Liver (tissue), 9 donors: ENCODE results near the gene CBR1. TPM values are rescaled to one million over a fixed set of nuclear protein-coding genes. Genes with fewer than 3 reads are reported as not detected.

ENCODE experiments used
- DNase-seq: peaks from one replicate; pipeline ENCODE4 v3.0.0-alpha.2; 2017; ENCODE audit warnings: low spot score
- H3K27ac ChIP-seq, 2 donors: one replicate each; pipeline ENCODE4 v1.7.0; 2013; ENCODE audit warnings: inconsistent platforms in 2 of 2, low read length in 2 of 2, control low read depth in 1 of 2, low read depth in 1 of 2, mild to moderate bottlenecking in 1 of 2
- H3K27me3 ChIP-seq, 4 donors: one replicate each; pipeline versions ENCODE4 v1.6.1 to v1.7.0; 2013; ENCODE audit warnings: low read length in 3 of 4, inconsistent platforms in 1 of 4, mild to moderate bottlenecking in 1 of 4, moderate library complexity in 1 of 4; ENCODE audit not compliant: control insufficient read depth in 4 of 4, insufficient read depth in 4 of 4
- H3K36me3 ChIP-seq, 4 donors: one replicate each; pipeline versions ENCODE4 v1.6.1 to v1.7.0; 2013; ENCODE audit warnings: low read length in 3 of 4, mild to moderate bottlenecking in 3 of 4, low read depth in 1 of 4, moderate library complexity in 1 of 4; ENCODE audit not compliant: control insufficient read depth in 4 of 4, insufficient read depth in 3 of 4
- H3K4me1 ChIP-seq, 4 donors: one replicate each; pipeline versions ENCODE4 v1.6.1 to v1.7.0; 2013; ENCODE audit warnings: low read length in 3 of 4, mild to moderate bottlenecking in 3 of 4, moderate library complexity in 1 of 4; ENCODE audit not compliant: control insufficient read depth in 4 of 4, insufficient read depth in 4 of 4
- H3K4me3 ChIP-seq, 3 donors: one replicate each; pipeline versions ENCODE4 v1.6.1 to v1.7.0; 2013; ENCODE audit warnings: low read length in 3 of 3, control low read depth in 1 of 3, low read depth in 1 of 3, mild to moderate bottlenecking in 1 of 3
- H3K9ac ChIP-seq, 2 donors: one replicate each; pipeline ENCODE4 v1.7.0; 2013; ENCODE audit warnings: low read length in 2 of 2, mild to moderate bottlenecking in 2 of 2, moderate library complexity in 2 of 2, control low read depth in 1 of 2, low read depth in 1 of 2
- H3K9me3 ChIP-seq, 4 donors: one replicate each; pipeline versions ENCODE4 v1.6.1 to v1.7.0; 2013; ENCODE audit warnings: low read length in 3 of 4; ENCODE audit not compliant: control insufficient read depth in 4 of 4
- EGR1 ChIP-seq, 2 donors: IDR thresholded peaks; 2 replicates each; pipeline ENCODE4 v1.6.1; 2016 to 2018; ENCODE audit warnings: antibody characterized with exemption in 2 of 2, low read depth in 2 of 2
- FOXA1 ChIP-seq: IDR thresholded peaks from 2 replicates; pipeline ENCODE4 v1.6.1; 2016; ENCODE audit warnings: antibody characterized with exemption
- FOXA2 ChIP-seq: IDR thresholded peaks from 2 replicates; pipeline ENCODE4 v1.6.1; 2016; ENCODE audit warnings: antibody characterized with exemption
- GABPA ChIP-seq, 2 donors: IDR thresholded peaks in 1 of 2; conservative IDR thresholded peaks in 1 of 2; 2 replicates each; pipeline ENCODE4 v1.6.1; 2016; ENCODE audit warnings: antibody characterized with exemption in 2 of 2, mild to moderate bottlenecking in 1 of 2, moderate library complexity in 1 of 2
- HNF4A ChIP-seq, 2 donors: conservative IDR thresholded peaks; 2 replicates each; pipeline ENCODE4 v1.6.1; 2016; ENCODE audit warnings: antibody characterized with exemption in 2 of 2, mild to moderate bottlenecking in 2 of 2
- HNF4G ChIP-seq: IDR thresholded peaks from 2 replicates; pipeline ENCODE4 v1.6.1; 2016; ENCODE audit warnings: antibody characterized with exemption
- JUND ChIP-seq, 2 donors: IDR thresholded peaks; 2 replicates each; pipeline ENCODE4 v1.6.1; 2016; ENCODE audit warnings: antibody characterized with exemption in 2 of 2
- NR2F2 ChIP-seq: IDR thresholded peaks from 2 replicates; pipeline ENCODE4 v1.6.1; 2016; ENCODE audit warnings: antibody characterized with exemption
- RAD21 ChIP-seq, 2 donors: IDR thresholded peaks; 2 replicates each; pipeline ENCODE4 v1.6.1; 2016; ENCODE audit warnings: antibody characterized with exemption in 2 of 2, mild to moderate bottlenecking in 2 of 2
- RXRA ChIP-seq, 2 donors: IDR thresholded peaks; 2 replicates each; pipeline ENCODE4 v1.6.1; 2017 to 2018; ENCODE audit warnings: antibody characterized with exemption in 2 of 2, mild to moderate bottlenecking in 1 of 2
- SP1 ChIP-seq: IDR thresholded peaks from 2 replicates; pipeline ENCODE4 v1.6.1; 2018; ENCODE audit warnings: antibody characterized with exemption, mild to moderate bottlenecking
- TAF1 ChIP-seq: conservative IDR thresholded peaks from 2 replicates; pipeline ENCODE4 v1.6.1; 2016; ENCODE audit warnings: antibody characterized with exemption, mild to moderate bottlenecking
- YY1 ChIP-seq: IDR thresholded peaks from 2 replicates; pipeline ENCODE4 v1.6.1; 2016; ENCODE audit warnings: antibody characterized with exemption, mild to moderate bottlenecking
- WGBS: extraction: QIAGEN DNeasy Blood & Tissue Kit; methylation state at CpG from one replicate; pipeline ENCODE4 v1.1.7; 2013; 5-methylcytosine and 5-hydroxymethylcytosine counted together
- polyA plus RNA-seq, 2 donors: library from polyadenylated mRNA; stranded (reverse) in 1 of 2; unstranded in 1 of 2; fragments of 200-250 nt in 1 of 2; fragments of >200 nt in 1 of 2; fragmentation: Nextera tagmentation in 1 of 2; extraction: Ambion mirVana in 1 of 2; gene quantifications; one replicate each; pipeline versions ENCODE4 v1.2.1 to v1.2.3, GENCODE V29; 2013 to 2015
- total RNA-seq, 2 donors: library from RNA; depleted of rRNA; stranded (reverse); fragments of >200 nt; gene quantifications; one replicate each; pipeline ENCODE4 v1.2.3, GENCODE V29; 2014
- TF ChIP-seq, protein P1 (sequence below): IDR thresholded peaks from 2 replicates; pipeline ENCODE4 v1.6.1; 2016; ENCODE audit warnings: antibody characterized with exemption
- TF ChIP-seq, protein P2 (sequence below): IDR thresholded peaks from 2 replicates; pipeline ENCODE4 v1.6.1; 2016; ENCODE audit warnings: antibody characterized with exemption, mild to moderate bottlenecking
- TF ChIP-seq, protein P3 (sequence below): IDR thresholded peaks from 2 replicates; pipeline ENCODE4 v1.6.1; 2016; ENCODE audit warnings: antibody characterized with exemption
- TF ChIP-seq, protein P4 (sequence below): IDR thresholded peaks from 2 replicates; pipeline ENCODE4 v1.6.1; 2016; ENCODE audit warnings: antibody characterized with exemption
- TF ChIP-seq, protein P5 (sequence below): fragments of 150-350 bp; IDR thresholded peaks from 2 replicates; pipeline ENCODE4 v1.5.1; 2017; ENCODE audit warnings: improper control_type of control experiment, low read depth, low read length; ENCODE audit not compliant: missing input control
- donor health status: healthy.
- donor health status: healthy.
- donor health status: healthy.
- donor health status: healthy.
- donor health status: healthy.

The CBR1 gene
- total and polyA plus RNA-seq, 4 donors: 94.2 to 218 (median 178) TPM

DNA sequence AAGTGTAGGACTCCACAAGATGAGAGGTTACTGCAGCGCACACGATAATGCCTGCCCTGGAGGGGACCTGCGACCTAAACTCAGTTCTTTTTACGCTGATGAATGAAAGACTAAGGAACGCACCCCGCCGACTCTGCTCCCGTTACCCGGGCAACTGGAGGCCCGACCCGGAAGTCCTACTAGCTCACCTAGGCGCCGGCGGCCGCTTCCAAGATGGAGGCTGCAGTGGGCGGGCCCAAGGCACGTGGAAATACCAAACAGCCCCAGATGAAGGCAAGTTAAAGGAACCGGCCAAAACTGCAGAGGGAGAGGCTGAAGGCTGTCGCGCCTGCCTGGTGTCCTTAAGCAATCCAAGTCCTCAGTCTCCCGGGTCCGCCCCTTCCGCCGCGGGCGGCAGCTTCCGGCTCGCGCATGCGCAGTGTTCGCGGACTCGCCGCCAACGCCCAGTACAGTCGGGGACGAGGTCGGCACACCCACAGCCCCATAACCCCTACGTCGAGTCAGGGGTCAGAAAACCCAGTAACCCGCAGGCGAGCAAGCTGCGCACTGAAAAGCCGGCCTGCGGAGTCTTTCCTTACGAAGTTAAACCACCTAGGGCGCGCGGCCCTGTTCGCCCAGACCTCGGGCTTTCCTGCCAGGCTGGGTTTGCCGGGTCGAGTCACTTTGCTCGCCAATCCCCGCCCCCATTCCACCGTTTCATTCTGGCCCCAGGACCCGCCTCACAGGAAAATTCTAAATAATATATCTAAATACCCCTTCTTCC is 9.5 kb upstream of the CBR1 start, which contains the start of gene SETD4:
TSS of gene SETD4 (minus strand) at position 368 of the 763 bp plus-strand sequence. CDS start 1,638 bp downstream, outside the sequence.
- Histone ChIP-seq H3K9ac (peak within 1 kb of the TSS; percentile 10 to 73), H3K4me1 (peaks cover 6 to 22% (median 13%) of the 10 kb centered on the region in 4 donors), H3K4me3 (peak within 1 kb of the TSS; percentile 63 to 100 (median 96)), H3K27ac (peak within 1 kb of the TSS; percentile 84 to 85), H3K27me3 (no peaks in the 10 kb centered on the region), H3K9me3 (no peaks in the 10 kb centered on the region), H3K36me3 (peaks cover 7 to 19% (median 16%) of the 10 kb centered on the region in 4 donors)
- DNase-seq: peak; percentile 93
- WGBS: under 1% methylated on average over 57 of the region's 57 CpGs
- TF ChIP-seq GABPA (IDR thresholded peaks at IDR 0.05 in 1 of 2, conservative IDR thresholded peaks at IDR 0.05 in 1 of 2) (peak; percentile 46 to 93), NR2F2 (peak; percentile 76), YY1 (peak; percentile 98), SP1 (peak; percentile 48), TAF1 (peak; percentile 48), JUND (IDR thresholded peaks at IDR 0.05) (no peak), HNF4A (conservative IDR thresholded peaks at IDR 0.05) (peak; percentile 18 to 38), FOXA2 (no peak), EGR1 (IDR thresholded peaks at IDR 0.05; ENCODE audit: low read depth in 2 of 2) (no peak), HNF4G (no peak), RXRA (IDR thresholded peaks at IDR 0.05) (peak; percentile 45 to 78), FOXA1 (no peak), RAD21 (IDR thresholded peaks at IDR 0.05) (peak in 1 of 2 donors; percentile 27)
- TF ChIP-seq, protein P1, sequence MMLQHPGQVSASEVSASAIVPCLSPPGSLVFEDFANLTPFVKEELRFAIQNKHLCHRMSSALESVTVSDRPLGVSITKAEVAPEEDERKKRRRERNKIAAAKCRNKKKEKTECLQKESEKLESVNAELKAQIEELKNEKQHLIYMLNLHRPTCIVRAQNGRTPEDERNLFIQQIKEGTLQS: no peak
- TF ChIP-seq, protein P2, sequence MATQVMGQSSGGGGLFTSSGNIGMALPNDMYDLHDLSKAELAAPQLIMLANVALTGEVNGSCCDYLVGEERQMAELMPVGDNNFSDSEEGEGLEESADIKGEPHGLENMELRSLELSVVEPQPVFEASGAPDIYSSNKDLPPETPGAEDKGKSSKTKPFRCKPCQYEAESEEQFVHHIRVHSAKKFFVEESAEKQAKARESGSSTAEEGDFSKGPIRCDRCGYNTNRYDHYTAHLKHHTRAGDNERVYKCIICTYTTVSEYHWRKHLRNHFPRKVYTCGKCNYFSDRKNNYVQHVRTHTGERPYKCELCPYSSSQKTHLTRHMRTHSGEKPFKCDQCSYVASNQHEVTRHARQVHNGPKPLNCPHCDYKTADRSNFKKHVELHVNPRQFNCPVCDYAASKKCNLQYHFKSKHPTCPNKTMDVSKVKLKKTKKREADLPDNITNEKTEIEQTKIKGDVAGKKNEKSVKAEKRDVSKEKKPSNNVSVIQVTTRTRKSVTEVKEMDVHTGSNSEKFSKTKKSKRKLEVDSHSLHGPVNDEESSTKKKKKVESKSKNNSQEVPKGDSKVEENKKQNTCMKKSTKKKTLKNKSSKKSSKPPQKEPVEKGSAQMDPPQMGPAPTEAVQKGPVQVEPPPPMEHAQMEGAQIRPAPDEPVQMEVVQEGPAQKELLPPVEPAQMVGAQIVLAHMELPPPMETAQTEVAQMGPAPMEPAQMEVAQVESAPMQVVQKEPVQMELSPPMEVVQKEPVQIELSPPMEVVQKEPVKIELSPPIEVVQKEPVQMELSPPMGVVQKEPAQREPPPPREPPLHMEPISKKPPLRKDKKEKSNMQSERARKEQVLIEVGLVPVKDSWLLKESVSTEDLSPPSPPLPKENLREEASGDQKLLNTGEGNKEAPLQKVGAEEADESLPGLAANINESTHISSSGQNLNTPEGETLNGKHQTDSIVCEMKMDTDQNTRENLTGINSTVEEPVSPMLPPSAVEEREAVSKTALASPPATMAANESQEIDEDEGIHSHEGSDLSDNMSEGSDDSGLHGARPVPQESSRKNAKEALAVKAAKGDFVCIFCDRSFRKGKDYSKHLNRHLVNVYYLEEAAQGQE: peak; percentile 16
- TF ChIP-seq, protein P3, sequence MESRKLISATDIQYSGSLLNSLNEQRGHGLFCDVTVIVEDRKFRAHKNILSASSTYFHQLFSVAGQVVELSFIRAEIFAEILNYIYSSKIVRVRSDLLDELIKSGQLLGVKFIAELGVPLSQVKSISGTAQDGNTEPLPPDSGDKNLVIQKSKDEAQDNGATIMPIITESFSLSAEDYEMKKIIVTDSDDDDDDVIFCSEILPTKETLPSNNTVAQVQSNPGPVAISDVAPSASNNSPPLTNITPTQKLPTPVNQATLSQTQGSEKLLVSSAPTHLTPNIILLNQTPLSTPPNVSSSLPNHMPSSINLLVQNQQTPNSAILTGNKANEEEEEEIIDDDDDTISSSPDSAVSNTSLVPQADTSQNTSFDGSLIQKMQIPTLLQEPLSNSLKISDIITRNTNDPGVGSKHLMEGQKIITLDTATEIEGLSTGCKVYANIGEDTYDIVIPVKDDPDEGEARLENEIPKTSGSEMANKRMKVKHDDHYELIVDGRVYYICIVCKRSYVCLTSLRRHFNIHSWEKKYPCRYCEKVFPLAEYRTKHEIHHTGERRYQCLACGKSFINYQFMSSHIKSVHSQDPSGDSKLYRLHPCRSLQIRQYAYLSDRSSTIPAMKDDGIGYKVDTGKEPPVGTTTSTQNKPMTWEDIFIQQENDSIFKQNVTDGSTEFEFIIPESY: no peak
- TF ChIP-seq, protein P4, sequence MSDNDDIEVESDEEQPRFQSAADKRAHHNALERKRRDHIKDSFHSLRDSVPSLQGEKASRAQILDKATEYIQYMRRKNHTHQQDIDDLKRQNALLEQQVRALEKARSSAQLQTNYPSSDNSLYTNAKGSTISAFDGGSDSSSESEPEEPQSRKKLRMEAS: peak; percentile 78
- TF ChIP-seq, protein P5, sequence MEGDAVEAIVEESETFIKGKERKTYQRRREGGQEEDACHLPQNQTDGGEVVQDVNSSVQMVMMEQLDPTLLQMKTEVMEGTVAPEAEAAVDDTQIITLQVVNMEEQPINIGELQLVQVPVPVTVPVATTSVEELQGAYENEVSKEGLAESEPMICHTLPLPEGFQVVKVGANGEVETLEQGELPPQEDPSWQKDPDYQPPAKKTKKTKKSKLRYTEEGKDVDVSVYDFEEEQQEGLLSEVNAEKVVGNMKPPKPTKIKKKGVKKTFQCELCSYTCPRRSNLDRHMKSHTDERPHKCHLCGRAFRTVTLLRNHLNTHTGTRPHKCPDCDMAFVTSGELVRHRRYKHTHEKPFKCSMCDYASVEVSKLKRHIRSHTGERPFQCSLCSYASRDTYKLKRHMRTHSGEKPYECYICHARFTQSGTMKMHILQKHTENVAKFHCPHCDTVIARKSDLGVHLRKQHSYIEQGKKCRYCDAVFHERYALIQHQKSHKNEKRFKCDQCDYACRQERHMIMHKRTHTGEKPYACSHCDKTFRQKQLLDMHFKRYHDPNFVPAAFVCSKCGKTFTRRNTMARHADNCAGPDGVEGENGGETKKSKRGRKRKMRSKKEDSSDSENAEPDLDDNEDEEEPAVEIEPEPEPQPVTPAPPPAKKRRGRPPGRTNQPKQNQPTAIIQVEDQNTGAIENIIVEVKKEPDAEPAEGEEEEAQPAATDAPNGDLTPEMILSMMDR: no peak
